MG63 (cell line): ENCODE results near the gene OPCML. TPM values are rescaled to one million over a fixed set of nuclear protein-coding genes. Genes with fewer than 3 reads are reported as not detected.

Source experiments
- DNase-seq: peaks from one replicate; pipeline ENCODE4 v3.0.0-alpha.2; 2020
- H3K27me3 ChIP-seq: fragments of 250-450 bp; sonication (Bioruptor Pico); 2 replicates; pipeline ENCODE4 v1.5.1; 2020; ENCODE audit warnings: mild to moderate bottlenecking, moderate library complexity
- H3K36me3 ChIP-seq: fragments of 250-450 bp; sonication (Bioruptor Pico); 2 replicates; pipeline ENCODE4 v1.5.1; 2020; ENCODE audit warnings: mild to moderate bottlenecking, moderate library complexity
- H3K4me3 ChIP-seq: fragments of 250-450 bp; sonication (Bioruptor Pico); 2 replicates; pipeline ENCODE4 v1.5.1; 2020; ENCODE audit warnings: mild to moderate bottlenecking, moderate library complexity
- H3K9me3 ChIP-seq: fragments of 250-450 bp; sonication (Bioruptor Pico); 2 replicates; pipeline ENCODE4 v1.5.1; 2020; ENCODE audit warnings: mild to moderate bottlenecking, moderate library complexity
- total RNA-seq: library from RNA; depleted of rRNA; stranded (reverse); fragments of >200 nt; shearing (Covaris generic); gene quantifications from 2 replicates; pipeline ENCODE4 v1.2.3, GENCODE V29; 2014; ENCODE audit warnings: low replicate concordance

OPCML gene
- total RNA-seq, 1 experiment from 2014 or later = not detected

GRCh38 chr11:132892876-132893275, 639.4 kb downstream of the OPCML start:
- Histone ChIP-seq H3K36me3 (no peaks in the 10 kb centered on the region), H3K27me3 (no peaks in the 10 kb centered on the region), H3K9me3 (no peaks in the 10 kb centered on the region), H3K4me3 (no peak overlapping the region)
- no peak for DNase-seq

- no peaks in the 10 kb centered on the region for H3K27me3 ChIP-seq
- no peak overlapping the region for H3K4me3 ChIP-seq
- H3K36me3 ChIP-seq = no peaks in the 10 kb centered on the region
- DNase-seq = no peak
- no peaks in the 10 kb centered on the region for H3K9me3 ChIP-seq
Measured at GRCh38 chr11:132888226-132888625, 644.1 kb downstream of the OPCML start.

- DNase-seq = peak; percentile 62
- Histone ChIP-seq H3K9me3 (no peaks in the 10 kb centered on the region), H3K27me3 (no peaks in the 10 kb centered on the region), H3K4me3 (no peak overlapping the region), H3K36me3 (no peaks in the 10 kb centered on the region)
Measured at GRCh38 chr11:132886335-132886734, 646.0 kb downstream of the OPCML start.

GRCh38 chr11:132883241-132883640, 649.1 kb downstream of the OPCML start:
- no peak for DNase-seq
- no peaks in the 10 kb centered on the region for H3K9me3 ChIP-seq
- no peak overlapping the region for H3K4me3 ChIP-seq
- no peaks in the 10 kb centered on the region for H3K27me3 ChIP-seq
- no peaks in the 10 kb centered on the region for H3K36me3 ChIP-seq

- Histone ChIP-seq H3K9me3 (no peaks in the 10 kb centered on the region), H3K27me3 (no peaks in the 10 kb centered on the region), H3K36me3 (no peaks in the 10 kb centered on the region), H3K4me3 (no peak overlapping the region)
- no peak for DNase-seq
Measured at GRCh38 chr11:132881622-132882021, 650.7 kb downstream of the OPCML start.

- Histone ChIP-seq H3K36me3 (no peaks in the 10 kb centered on the region), H3K4me3 (no peak overlapping the region), H3K9me3 (no peaks in the 10 kb centered on the region), H3K27me3 (no peaks in the 10 kb centered on the region)
- DNase-seq = no peak
Measured at GRCh38 chr11:132878111-132878510, 654.2 kb downstream of the OPCML start.

- H3K9me3 ChIP-seq = no peaks in the 10 kb centered on the region
- H3K27me3 ChIP-seq = no peaks in the 10 kb centered on the region
- no peak overlapping the region for H3K4me3 ChIP-seq
- H3K36me3 ChIP-seq = no peaks in the 10 kb centered on the region
- DNase-seq = no peak
Measured at GRCh38 chr11:132876705-132877104, 655.6 kb downstream of the OPCML start.

GRCh38 chr11:132876239-132876638, 656.1 kb downstream of the OPCML start:
- no peak for DNase-seq
- H3K4me3 ChIP-seq = no peak overlapping the region
- no peaks in the 10 kb centered on the region for H3K27me3 ChIP-seq
- H3K36me3 ChIP-seq = no peaks in the 10 kb centered on the region
- no peaks in the 10 kb centered on the region for H3K9me3 ChIP-seq

- peak; percentile 38 for DNase-seq
- Histone ChIP-seq H3K27me3 (no peaks in the 10 kb centered on the region), H3K36me3 (no peaks in the 10 kb centered on the region), H3K9me3 (no peaks in the 10 kb centered on the region), H3K4me3 (no peak overlapping the region)
Measured at GRCh38 chr11:132874638-132875037, 657.7 kb downstream of the OPCML start.

- no peaks in the 10 kb centered on the region for H3K36me3 ChIP-seq
- DNase-seq = no peak
- no peak overlapping the region for H3K4me3 ChIP-seq
- no peaks in the 10 kb centered on the region for H3K27me3 ChIP-seq
- H3K9me3 ChIP-seq = no peaks in the 10 kb centered on the region
Measured at GRCh38 chr11:132873841-132874240, 658.5 kb downstream of the OPCML start.

- no peaks in the 10 kb centered on the region for H3K9me3 ChIP-seq
- no peaks in the 10 kb centered on the region for H3K27me3 ChIP-seq
- H3K4me3 ChIP-seq = no peak overlapping the region
- DNase-seq = no peak
- no peaks in the 10 kb centered on the region for H3K36me3 ChIP-seq
Measured at GRCh38 chr11:132872211-132872610, 660.1 kb downstream of the OPCML start.

- DNase-seq = peak; percentile 28
- H3K36me3 ChIP-seq = no peaks in the 10 kb centered on the region
- H3K9me3 ChIP-seq = no peaks in the 10 kb centered on the region
- H3K4me3 ChIP-seq = no peak overlapping the region
- H3K27me3 ChIP-seq = no peaks in the 10 kb centered on the region
Measured at GRCh38 chr11:132866783-132867545, 665.3 kb downstream of the OPCML start.

- no peak for DNase-seq
- H3K4me3 ChIP-seq = no peak overlapping the region
- no peaks in the 10 kb centered on the region for H3K27me3 ChIP-seq
- no peaks in the 10 kb centered on the region for H3K36me3 ChIP-seq
- H3K9me3 ChIP-seq = no peaks in the 10 kb centered on the region
Measured at GRCh38 chr11:132865623-132866022, 666.7 kb downstream of the OPCML start.

- no peaks in the 10 kb centered on the region for H3K27me3 ChIP-seq
- no peaks in the 10 kb centered on the region for H3K9me3 ChIP-seq
- DNase-seq = no peak
- no peaks in the 10 kb centered on the region for H3K36me3 ChIP-seq
- H3K4me3 ChIP-seq = no peak overlapping the region
Measured at GRCh38 chr11:132864811-132865576, 667.3 kb downstream of the OPCML start.

GRCh38 chr11:132862933-132863332, 669.4 kb downstream of the OPCML start:
- no peak for DNase-seq
- H3K36me3 ChIP-seq = no peaks in the 10 kb centered on the region
- no peak overlapping the region for H3K4me3 ChIP-seq
- H3K27me3 ChIP-seq = no peaks in the 10 kb centered on the region
- H3K9me3 ChIP-seq = no peaks in the 10 kb centered on the region

GRCh38 chr11:132862137-132862536, 670.2 kb downstream of the OPCML start:
- no peak overlapping the region for H3K4me3 ChIP-seq
- no peaks in the 10 kb centered on the region for H3K36me3 ChIP-seq
- no peaks in the 10 kb centered on the region for H3K27me3 ChIP-seq
- H3K9me3 ChIP-seq = no peaks in the 10 kb centered on the region
- DNase-seq = no peak

GRCh38 chr11:132859306-132859705, 673.0 kb downstream of the OPCML start:
- no peaks in the 10 kb centered on the region for H3K36me3 ChIP-seq
- no peaks in the 10 kb centered on the region for H3K27me3 ChIP-seq
- DNase-seq = no peak
- no peak overlapping the region for H3K4me3 ChIP-seq
- H3K9me3 ChIP-seq = no peaks in the 10 kb centered on the region

GRCh38 chr11:132858223-132858622, 674.1 kb downstream of the OPCML start:
- Histone ChIP-seq H3K36me3 (no peaks in the 10 kb centered on the region), H3K27me3 (no peaks in the 10 kb centered on the region), H3K4me3 (no peak overlapping the region), H3K9me3 (no peaks in the 10 kb centered on the region)
- peak; percentile 50 for DNase-seq
